ENCODE measurements around the gene ZAP70.

The ZAP70 gene

DNA sequence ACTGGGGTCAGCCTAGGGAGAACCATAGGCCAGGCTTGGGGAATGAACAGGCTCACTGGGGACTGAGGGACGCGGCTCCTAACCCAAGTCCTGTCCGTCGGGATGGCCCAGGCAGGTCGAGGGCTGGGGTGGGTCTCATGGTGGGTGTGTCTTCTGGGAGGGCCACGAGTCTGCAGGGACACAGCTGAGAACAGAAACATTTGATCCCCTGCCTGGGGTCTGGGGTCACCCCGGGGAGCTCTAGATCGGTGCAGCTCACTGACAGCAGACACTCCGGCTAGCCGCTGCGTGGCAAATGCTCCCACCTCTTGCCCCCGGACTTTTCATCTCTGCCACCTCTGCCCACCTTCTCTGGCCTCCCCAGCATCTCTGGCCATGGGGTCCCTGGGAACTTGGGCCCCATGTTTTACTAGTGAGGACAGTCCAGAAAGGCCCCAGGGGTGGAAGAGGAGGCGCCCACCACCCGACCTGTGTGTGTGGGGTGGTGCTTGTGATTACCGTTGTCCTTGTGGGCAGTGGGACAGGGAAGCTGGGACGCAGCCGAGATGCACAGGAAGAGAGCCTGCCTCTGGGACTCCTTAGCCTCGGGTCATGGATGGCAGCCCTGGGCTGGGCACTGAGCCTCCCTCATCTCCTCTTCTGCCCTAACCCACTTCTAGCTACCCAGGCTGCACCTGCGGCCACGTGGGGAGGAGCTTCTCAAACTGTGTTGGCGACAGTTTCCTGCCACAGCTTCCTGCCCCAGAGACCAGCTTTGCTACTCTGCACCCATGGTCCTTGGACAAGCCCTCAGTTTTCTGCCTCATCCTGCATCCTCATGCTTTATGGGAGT lies 4.9 kb downstream of the ZAP70 start:
- no peak for DNase-seq

- no peak for DNase-seq
Measured at GRCh38 chr2:97718942-97719341, 5.6 kb downstream of the ZAP70 start.

DNA sequence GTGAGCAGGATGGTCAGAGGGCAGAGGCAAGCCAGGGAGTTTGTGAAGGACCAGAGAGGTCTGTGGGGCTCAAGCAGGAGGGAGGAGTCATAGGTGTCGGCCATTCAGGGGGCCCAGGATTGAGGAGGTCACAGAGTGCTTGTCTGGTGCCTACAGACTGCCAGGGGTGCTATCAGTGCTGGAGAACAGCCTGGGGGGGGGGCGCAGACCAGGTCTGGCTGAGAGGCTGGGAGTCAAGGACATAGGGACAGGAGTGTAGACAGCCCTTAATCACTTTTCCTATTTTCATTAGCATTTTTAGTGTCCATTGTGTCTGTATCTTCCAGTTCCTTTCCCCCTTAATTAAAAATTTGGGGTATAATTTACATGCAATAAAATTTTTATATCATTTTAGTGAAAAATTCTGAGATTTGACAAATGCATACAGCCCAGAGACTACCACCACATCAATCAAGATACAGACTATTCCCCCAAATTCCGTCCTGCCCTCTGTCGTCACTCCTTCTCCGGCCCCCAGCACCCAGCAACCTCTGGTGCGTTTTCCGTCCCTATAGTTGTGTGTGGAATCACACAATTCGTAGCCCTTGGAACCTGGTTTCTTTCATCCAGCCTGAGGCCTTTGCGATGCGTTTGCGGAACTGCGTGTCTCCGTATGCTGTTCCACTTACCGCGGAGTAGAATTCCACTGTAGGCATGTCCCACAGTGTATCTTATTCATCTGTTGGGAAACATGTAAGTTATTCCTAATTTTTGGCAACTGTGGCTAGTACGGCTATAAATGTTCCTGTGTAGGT lies 6.2 kb downstream of the ZAP70 start:
- DNase-seq: no peak

DNA sequence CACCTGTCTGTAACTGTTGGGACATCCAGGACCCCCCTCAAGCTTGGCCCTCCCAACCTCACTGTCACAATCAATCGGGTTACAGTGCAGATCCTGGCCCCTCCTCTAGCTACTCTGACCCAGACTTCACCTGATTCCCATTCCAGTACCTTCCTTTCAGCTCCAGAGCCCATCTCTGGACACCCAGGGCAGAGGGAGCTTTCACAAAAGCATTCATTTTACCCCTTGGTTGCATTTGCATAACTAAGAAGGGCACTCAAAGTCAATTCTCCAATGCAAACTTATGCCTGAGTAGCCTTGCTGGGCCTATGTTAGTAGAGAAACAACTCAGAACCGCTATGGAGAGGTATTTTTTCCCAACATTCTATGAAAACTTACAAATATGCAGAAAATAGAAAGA lies 7.4 kb downstream of the ZAP70 start:
- DNase-seq: no peak

- DNase-seq: no peak
Measured at GRCh38 chr2:97722227-97722626, 8.9 kb downstream of the ZAP70 start.

DNA sequence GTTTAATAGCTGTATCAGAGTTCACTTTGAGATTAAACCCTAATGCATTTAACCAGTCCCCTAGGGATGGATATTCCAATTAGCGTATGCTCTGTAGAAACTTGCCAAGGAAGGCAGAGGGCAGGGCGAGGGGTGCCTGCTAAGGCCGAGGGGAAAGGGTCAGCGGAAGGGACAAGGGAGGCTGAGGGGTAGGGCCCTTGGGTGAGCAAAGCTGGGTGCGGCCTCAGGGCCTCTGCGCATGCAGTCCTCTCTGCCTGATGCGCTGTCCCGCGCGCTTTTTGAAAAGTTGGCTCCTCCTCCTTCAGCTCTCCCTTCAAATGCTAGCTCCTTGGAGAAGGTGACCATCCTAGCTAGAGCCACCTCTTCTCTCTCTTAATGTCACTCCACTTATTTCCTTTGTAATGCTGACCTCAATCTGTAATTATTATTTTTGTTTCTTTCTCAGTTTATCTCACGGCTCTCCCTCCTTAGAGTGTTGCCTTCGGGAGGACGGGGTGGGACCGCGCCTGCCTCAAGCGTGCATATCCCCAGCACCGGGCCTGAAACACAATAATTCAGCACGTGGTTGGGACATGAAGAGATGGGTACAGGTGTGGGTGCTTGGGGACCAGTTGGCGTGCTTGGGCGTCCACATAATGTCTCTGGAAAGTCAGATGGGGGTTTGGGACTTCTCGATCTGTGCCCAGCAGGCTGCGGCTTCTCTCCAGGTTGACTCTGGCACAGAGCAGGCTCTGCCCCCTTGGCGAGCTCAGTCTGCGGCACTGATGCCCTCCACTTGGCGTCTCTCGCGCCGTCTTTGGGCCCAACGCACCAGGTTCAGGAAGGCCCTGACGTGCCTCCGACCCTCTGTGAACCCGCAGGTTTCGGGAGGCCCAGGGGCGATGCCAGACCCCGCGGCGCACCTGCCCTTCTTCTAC lies 10.0 kb downstream of the ZAP70 start:
- DNase-seq: no peak

- DNase-seq: no peak
Measured at GRCh38 chr2:97724073-97724410, 10.7 kb downstream of the ZAP70 start.

DNA sequence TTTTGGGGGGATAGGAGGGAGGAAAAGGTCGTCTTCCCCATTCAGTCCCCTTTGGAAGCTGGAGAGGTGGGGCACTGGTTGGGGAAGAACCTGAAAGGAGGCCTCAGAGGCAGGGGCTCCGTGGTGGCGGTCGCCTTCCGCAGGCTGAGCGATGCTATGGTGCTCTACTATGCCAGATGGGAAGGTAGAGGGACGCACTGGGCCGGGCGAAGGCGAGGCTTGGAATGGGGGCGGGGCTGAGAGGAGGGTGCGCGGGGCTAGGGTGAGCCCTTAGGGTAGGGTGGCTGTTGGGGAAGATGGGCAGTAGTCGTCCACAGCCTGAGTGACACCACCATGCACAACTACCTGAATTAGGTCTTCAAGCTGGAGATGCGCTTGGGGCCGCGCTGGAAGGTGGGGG lies 11.1 kb downstream of the ZAP70 start:
- DNase-seq: no peak

GRCh38 chr2:97724946-97725688 lies 11.7 kb downstream of the ZAP70 start:
- no peak for DNase-seq

DNA sequence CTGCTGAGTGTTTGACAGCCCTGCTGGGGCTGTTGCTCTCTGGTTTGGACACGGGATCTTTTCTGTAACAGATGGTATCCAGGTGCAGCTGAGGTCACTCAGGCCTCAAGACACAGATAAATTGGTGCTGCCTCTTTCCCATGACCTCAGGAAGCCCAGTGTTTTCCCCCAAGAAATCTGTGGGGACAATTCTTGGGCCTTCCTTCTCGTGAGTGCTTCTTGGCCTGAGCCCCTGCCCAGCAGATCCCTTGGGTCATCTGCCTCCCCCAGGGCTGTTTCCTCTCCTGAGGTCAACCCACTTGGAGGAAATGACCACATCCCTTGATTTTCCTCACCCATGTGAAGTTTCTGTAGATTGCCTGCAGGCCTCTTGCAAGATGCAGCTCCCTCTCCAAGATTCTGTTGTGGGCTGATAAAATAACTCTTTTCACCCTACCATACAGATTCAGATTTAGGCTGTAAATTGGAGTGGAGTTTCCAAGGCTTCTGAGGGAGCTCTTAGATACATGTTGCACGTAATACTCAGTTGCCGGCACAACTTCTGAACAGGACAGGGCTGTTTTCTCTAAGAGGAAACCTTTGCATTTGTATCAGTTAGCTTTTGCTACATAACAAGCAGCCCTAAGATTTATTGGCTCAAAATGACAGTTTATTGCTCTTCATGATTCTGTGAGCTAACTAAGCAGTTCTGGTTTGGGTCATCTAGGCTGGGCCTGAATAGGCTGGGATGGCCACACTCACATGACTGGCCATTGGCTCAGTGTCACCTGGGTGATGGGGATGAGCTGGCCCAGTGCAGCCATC lies 13.1 kb downstream of the ZAP70 start:
- DNase-seq: no peak

DNA sequence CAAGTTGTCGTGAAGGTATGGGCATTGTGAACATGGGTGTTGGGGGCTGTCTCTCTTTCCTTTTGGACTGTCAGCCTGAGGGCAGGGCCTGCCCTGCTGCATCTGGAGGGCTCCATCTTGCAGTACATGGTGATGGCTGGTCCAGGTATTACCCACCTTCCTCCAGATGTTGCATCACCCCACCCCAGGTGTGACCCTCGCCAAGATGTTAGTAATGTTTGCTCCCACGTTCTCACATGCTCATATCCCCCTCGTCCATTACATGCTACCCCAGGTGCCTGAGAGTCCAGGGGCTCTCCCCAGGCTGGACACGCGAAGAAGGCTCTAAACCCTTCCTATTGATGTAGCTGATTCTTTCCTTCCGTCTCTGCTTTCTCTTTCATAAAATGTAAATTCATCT lies 13.9 kb downstream of the ZAP70 start:
- no peak for DNase-seq

- no peak for DNase-seq
Measured at GRCh38 chr2:97728091-97728731, 14.8 kb downstream of the ZAP70 start.

DNA sequence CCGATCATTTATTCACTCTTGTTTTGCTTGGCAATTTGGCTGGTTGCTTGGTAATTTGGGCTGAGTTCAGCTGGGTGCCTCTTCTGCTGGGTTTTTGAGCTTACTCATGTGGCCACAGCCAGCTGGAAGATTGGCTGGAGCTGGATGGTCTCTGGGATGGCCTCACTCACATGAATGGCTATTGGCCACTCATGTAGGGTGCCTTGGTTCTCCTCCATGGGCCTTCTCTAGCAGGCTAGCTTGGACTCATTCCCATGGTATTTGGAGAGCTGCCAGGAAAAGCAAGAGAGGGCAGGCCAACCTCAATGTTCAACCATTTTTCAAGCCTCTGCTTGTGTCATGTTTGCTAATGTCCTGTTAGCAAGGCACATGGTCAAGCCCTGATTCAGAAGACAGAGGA lies 16.9 kb downstream of the ZAP70 start:
- DNase-seq: no peak

DNA sequence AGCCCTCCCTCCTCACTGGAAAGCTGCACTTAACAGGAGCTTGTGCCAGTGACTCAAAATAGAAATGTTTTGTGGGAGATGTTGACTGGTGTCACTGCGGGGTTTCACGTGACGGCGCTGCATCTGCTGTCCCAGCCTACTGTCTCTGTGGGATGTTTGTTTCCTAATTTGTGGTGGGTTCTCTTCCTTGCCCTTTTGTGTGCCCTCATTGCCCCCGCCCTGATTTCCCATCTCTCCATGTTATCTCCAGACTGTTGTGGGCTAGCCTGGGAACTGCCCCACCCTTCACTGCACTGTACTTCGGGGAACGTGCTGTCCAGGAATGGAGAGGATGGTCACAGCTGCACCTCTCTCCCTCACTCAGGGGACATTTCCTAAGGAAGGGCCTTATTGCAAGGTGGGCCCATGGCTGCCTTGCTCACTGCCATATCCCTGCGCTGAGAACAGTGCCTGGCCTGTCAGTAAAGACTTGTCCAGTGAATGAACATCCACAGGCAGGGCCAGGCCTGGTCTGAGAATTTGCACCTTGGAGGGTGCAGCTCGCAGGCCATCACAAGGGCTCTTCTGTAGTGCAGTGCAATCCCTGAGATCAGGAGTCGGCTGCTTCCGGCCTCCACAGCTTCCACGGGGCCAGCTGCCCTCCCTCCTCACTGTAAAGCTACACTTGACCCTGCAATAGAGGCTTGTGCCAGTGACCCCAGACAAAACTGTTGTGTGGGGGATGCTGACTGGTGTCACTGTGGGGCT lies 18.1 kb downstream of the ZAP70 start:
- no peak for DNase-seq

DNA sequence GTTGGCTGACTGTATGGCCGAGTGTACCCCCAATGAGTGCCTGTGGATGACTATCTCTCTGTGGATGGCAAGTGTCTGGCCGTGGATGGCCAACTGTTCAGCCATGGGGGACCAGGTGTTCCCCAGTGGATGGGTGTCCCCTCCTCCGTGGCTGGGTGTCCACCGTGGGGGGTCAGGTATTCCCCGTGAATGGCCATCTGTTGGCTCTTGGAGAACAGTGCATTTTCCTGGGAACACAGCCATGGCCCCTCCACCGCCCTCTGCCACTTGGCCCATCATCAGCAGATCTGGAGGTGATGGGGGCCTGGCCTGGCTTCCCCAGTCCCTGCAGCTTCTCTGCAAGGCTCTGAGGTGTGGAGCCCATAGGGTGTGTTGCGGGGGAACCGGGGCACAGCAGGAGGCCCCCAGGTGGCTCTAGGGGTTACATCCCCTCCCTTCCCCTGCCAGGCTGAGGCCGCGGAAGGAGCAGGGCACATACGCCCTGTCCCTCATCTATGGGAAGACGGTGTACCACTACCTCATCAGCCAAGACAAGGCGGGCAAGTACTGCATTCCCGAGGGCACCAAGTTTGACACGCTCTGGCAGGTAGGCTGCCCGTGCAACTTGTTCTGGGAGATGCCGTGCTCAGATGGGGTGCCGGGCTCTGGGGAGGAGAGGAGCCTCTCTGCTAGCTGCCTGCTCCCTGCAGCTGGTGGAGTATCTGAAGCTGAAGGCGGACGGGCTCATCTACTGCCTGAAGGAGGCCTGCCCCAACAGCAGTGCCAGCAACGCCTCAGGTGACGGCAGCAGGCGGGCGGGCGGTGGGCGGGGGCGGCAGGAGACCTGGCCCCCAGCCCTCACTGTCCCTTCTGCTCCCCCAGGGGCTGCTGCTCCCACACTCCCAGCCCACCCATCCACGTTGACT lies 19.3 kb downstream of the ZAP70 start:
- no peak for DNase-seq

DNA sequence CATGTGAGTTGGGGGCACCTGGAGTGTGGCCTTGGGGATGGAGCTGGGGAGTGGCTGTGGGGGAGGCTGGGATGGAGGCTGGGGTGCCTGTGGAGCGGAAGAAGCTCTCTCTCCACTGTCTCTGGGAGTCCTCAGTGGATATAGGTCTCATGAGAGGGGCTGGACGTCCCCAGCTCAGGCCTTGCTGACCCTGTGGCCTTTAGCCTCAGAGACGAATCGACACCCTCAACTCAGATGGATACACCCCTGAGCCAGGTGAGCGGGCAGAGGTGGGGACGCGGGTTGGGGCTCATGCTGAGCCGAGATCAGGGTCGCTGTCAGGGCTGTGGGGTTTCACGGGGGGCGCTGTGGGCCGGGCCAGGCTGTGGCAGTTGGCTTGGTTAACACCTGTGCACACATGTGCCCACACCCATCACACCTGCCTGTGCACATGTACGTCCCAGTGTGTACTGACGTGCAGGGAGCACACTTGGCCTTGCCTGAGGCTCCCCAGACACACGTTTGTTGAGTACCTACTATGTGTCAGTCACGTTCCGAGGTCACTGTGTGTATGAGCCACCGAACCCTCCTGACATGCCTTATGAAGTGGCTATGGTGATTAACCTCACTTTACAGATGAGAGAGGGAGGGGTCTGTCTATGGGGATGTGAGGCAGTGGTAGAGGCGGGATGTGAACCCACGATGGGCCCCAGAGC lies 20.1 kb downstream of the ZAP70 start:
- no peak for DNase-seq

GRCh38 chr2:97734061-97735051 lies 21.0 kb downstream of the ZAP70 start:
- no peak for DNase-seq
